Stomach (tissue), 9 donors: ENCODE measurements around the gene DTD1. TPM values are rescaled to one million over a fixed set of nuclear protein-coding genes. Genes with fewer than 3 reads are reported as not detected.

ENCODE experiments used
- DNase-seq, 2 donors: peaks; one replicate each; pipeline versions ENCODE4 v3.0.0 to v3.0.0-alpha.2; 2013 to 2019
- H3K27ac ChIP-seq, 5 donors: fragments of 200-600 bp in 4 of 5; sonication (generic) in 4 of 5; one replicate each; pipeline ENCODE4 v1.5.1; 2013 to 2019; ENCODE audit warnings: mild to moderate bottlenecking in 1 of 5, moderate library complexity in 1 of 5
- H3K27me3 ChIP-seq, 3 donors: fragments of 200-600 bp; sonication (generic); one replicate each; pipeline ENCODE4 v1.5.1; 2017 to 2019; ENCODE audit warnings: mixed run types in 1 of 3
- H3K36me3 ChIP-seq, 4 donors: fragments of 200-600 bp; sonication (generic); 1 replicate in 3 of 4; 2 replicates in 1 of 4; pipeline ENCODE4 v1.5.1; 2016 to 2019
- H3K4me1 ChIP-seq, 4 donors: fragments of 200-600 bp; sonication (generic); one replicate each; pipeline ENCODE4 v1.5.1; 2016 to 2019
- H3K4me3 ChIP-seq, 4 donors: fragments of 200-600 bp; sonication (generic) in 3 of 4; one replicate each; pipeline ENCODE4 v1.5.1; 2016 to 2019; ENCODE audit warnings: mild to moderate bottlenecking in 1 of 4
- H3K9me3 ChIP-seq, 4 donors: fragments of 200-600 bp; sonication (generic); one replicate each; pipeline ENCODE4 v1.5.1; 2016 to 2019
- EP300 ChIP-seq: sonication (generic); formaldehyde crosslinking; IDR thresholded peaks from one replicate; pipeline ENCODE4 v1.6.1; 2017; ENCODE audit warnings: antibody characterized with exemption
- POLR2A ChIP-seq, 4 donors: fragments of 450-650 bp; IDR thresholded peaks; one replicate each; pipeline ENCODE4 v1.6.1; 2016; ENCODE audit warnings: antibody characterized with exemption in 4 of 4, control low read depth in 2 of 4, mild to moderate bottlenecking in 1 of 4, moderate library complexity in 1 of 4
- POLR2AphosphoS5 ChIP-seq, 3 donors: sonication (generic); formaldehyde crosslinking; IDR thresholded peaks; one replicate each; pipeline ENCODE4 v1.6.1; 2016; ENCODE audit warnings: antibody characterized with exemption in 3 of 3
- WGBS, 5 donors: extraction: QIAGEN DNeasy Blood & Tissue Kit in 3 of 5; methylation state at CpG; one replicate each; pipeline versions ENCODE4 v1.1.5 to v1.1.7; 2013 to 2018; 5-methylcytosine and 5-hydroxymethylcytosine counted together
- intact Hi-C: fragments of 100-400 bp; cut with DNase I; formaldehyde crosslinking; loops from one replicate; pipeline ENCODE4 v1.15.1; 2023; ENCODE audit warnings: low total_unique reads
- polyA plus RNA-seq, 3 donors: library from polyadenylated mRNA; stranded (reverse); fragments of 200-250 nt; gene quantifications; one replicate each; pipeline ENCODE4 v1.2.3, GENCODE V29; 2013
- total RNA-seq, 5 donors: library from RNA; depleted of rRNA; stranded (reverse); fragments of >200 nt; gene quantifications; one replicate each; pipeline versions ENCODE4 v1.1.0 to v1.2.3, GENCODE V29; 2014 to 2016
- TF ChIP-seq, protein P1 (sequence below), 7 experiments: fragments of 450-650 bp in 4 of 7; fragments of 200-600 bp in 3 of 7; sonication (generic) in 3 of 7; IDR thresholded peaks; one replicate each; pipeline ENCODE4 v1.5.1; 2016 to 2019; ENCODE audit warnings: antibody characterized with exemption in 7 of 7, control low read depth in 2 of 7, mild to moderate bottlenecking in 1 of 7
- donor health status: healthy with polysubstance abuse.
- donor health status: Bipolar disorder and iron deficiency.
- donor health status: healthy.

DTD1 gene
- total and polyA plus RNA-seq, 8 donors = 4.5 to 30.4 (median 15.7) TPM; not detected in 1

GRCh38 chr20:18678549-18679419 lies 90.9 kb downstream of the DTD1 start:
- H3K4me1 ChIP-seq = peaks cover 0 to 15% (median 2%) of the 10 kb centered on the region in 4 donors
- intact Hi-C loops = no loop called here
- H3K9me3 ChIP-seq = no peaks in the 10 kb centered on the region
- no peaks in the 10 kb centered on the region for H3K36me3 ChIP-seq
- no peaks in the 10 kb centered on the region for H3K27me3 ChIP-seq
- H3K27ac ChIP-seq = peak overlapping the region in 1 of 5 donors; percentile 11
- WGBS, 5 donors = 57 to 66% (median 61%) methylated on average over 10 of the region's 10 CpGs
- peak; percentile 43 to 58 for DNase-seq
- TF ChIP-seq, protein P1, sequence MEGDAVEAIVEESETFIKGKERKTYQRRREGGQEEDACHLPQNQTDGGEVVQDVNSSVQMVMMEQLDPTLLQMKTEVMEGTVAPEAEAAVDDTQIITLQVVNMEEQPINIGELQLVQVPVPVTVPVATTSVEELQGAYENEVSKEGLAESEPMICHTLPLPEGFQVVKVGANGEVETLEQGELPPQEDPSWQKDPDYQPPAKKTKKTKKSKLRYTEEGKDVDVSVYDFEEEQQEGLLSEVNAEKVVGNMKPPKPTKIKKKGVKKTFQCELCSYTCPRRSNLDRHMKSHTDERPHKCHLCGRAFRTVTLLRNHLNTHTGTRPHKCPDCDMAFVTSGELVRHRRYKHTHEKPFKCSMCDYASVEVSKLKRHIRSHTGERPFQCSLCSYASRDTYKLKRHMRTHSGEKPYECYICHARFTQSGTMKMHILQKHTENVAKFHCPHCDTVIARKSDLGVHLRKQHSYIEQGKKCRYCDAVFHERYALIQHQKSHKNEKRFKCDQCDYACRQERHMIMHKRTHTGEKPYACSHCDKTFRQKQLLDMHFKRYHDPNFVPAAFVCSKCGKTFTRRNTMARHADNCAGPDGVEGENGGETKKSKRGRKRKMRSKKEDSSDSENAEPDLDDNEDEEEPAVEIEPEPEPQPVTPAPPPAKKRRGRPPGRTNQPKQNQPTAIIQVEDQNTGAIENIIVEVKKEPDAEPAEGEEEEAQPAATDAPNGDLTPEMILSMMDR (IDR thresholded peaks at IDR 0.05) = no peak
- TF ChIP-seq EP300 (no peak), POLR2A (IDR thresholded peaks at IDR 0.05) (no peak), POLR2AphosphoS5 (IDR thresholded peaks at IDR 0.05) (no peak)
- H3K4me3 ChIP-seq = no peak overlapping the region

DNA sequence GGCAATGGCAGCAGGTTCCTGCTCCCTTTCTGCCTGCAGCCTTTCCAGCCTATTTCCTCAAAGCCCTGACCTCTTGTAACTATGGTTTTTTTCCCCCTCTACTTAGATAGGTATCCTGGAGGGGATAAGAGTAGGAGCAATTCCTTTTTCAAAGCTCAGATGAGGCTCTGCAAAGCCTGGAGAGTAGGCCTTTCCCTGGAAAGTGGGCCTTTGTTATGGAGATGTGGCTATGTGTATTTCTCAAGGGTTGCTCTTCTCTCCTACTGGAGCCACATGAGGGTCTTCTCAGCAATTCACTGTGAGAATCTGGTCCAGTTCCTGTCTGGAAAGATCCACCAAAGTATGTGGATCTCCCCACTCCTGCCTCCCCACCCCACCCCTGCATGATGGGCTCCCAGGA lies 96.0 kb downstream of the DTD1 start:
- TF ChIP-seq POLR2AphosphoS5 (IDR thresholded peaks at IDR 0.05) (no peak), POLR2A (IDR thresholded peaks at IDR 0.05) (no peak), EP300 (no peak)
- TF ChIP-seq, protein P1 (IDR thresholded peaks at IDR 0.05) = no peak
- DNase-seq = no peak
- Histone ChIP-seq H3K27me3 (no peaks in the 10 kb centered on the region), H3K4me3 (no peak overlapping the region), H3K9me3 (no peaks in the 10 kb centered on the region), H3K4me1 (peaks cover 0 to 11% (median 5%) of the 10 kb centered on the region in 4 donors), H3K27ac (no peak overlapping the region), H3K36me3 (no peaks in the 10 kb centered on the region)
- intact Hi-C loops = no loop called here

DNA sequence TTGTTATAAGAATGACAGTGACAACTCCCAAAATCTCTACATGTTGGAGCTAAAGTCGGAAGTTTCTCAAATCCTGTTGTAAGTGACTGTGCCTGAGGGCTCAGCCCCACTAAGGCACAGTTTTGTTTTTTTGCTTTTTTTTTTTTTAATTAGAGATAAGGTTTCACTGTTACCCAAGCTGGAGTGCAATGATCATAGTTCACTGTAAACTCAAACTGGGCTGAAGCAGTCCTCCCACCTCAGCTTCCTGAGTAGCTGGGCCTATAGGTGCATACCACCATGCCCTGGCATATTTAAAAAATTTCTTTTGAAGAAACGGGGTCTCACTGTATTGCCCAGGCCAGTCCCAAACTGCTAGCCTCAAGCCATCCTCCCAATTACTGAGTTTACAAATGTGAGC lies 96.9 kb downstream of the DTD1 start:
- Histone ChIP-seq H3K4me1 (peaks cover 0 to 8% (median 0%) of the 10 kb centered on the region in 4 donors), H3K36me3 (no peaks in the 10 kb centered on the region), H3K9me3 (no peaks in the 10 kb centered on the region), H3K4me3 (no peak overlapping the region), H3K27ac (no peak overlapping the region), H3K27me3 (no peaks in the 10 kb centered on the region)
- TF ChIP-seq EP300 (no peak), POLR2A (IDR thresholded peaks at IDR 0.05) (no peak), POLR2AphosphoS5 (IDR thresholded peaks at IDR 0.05) (no peak)
- TF ChIP-seq, protein P1 (IDR thresholded peaks at IDR 0.05) = no peak
- intact Hi-C loops = no loop called here
- WGBS, 5 donors = 89 to 98% (median 95%) methylated on average over 2 of the region's 2 CpGs
- DNase-seq = no peak

GRCh38 chr20:18685406-18685805 lies 97.6 kb downstream of the DTD1 start:
- H3K4me1 ChIP-seq = peaks cover 0 to 8% (median 0%) of the 10 kb centered on the region in 4 donors
- 93 to 97% (median 97%) methylated on average over 5 of the region's 5 CpGs for WGBS, 5 donors
- no peaks in the 10 kb centered on the region for H3K36me3 ChIP-seq
- no peak overlapping the region for H3K4me3 ChIP-seq
- no peaks in the 10 kb centered on the region for H3K27me3 ChIP-seq
- TF ChIP-seq EP300 (no peak), POLR2AphosphoS5 (IDR thresholded peaks at IDR 0.05) (no peak), POLR2A (IDR thresholded peaks at IDR 0.05) (no peak)
- TF ChIP-seq, protein P1 (IDR thresholded peaks at IDR 0.05) = no peak
- no peak overlapping the region for H3K27ac ChIP-seq
- no peaks in the 10 kb centered on the region for H3K9me3 ChIP-seq
- no peak for DNase-seq
- intact Hi-C loops = no loop called here
